Activated gamma-delta T cell treated with Interleukin-2 at 50 U/mL for 16 hours (primary cell): ENCODE measurements around the gene NFIC.
"Not testable (repeated sequence)": the region's sequence is repeated elsewhere in the genome, so short reads cannot be mapped to it uniquely, and the experiment has no call there.

Experiments
- DNase-seq: peaks from one replicate; pipeline ENCODE4 v3.0.0-alpha.2; 2020

The NFIC gene

DNA sequence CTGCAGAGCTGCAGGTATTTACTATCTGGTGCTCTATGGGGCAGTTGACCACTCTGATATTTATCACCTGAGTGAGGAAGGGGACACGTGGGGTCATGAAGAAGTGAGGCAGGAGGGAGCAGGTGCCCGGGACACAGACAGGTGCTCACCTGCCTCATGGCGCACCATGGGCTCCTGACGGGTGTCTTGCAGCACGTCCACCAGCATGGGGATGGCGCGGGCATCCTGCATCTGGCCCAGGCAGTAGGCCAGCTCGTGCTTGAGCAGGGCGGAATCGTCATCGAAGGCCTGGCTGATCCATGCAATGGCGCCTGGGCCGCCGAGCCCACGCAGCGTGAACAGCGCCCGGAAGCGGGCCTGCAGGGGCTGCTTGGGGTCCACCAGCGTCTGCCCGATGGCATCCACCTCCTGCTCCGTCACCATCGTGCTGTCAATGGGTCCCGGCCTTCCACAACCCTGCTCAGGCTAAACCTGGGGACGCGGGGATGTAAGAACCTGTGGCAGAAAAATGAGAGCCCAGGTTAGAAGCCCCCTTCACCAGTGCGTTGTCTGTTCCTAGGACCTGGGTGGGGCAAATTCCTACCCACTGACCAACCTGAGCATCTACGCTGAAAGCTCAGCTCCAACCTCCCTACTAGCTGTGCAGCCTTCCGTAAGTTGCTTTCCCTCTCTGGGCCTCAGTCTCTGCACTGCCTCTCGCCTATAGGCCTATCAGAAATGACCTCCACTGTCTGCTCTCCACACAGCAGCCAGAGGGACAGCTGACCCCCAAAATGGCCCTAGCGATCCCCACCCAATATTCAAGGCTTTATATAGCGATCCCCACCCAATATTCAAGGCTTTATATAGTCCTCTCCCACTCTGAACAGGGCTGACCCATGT, 130.2 kb downstream of the NFIC start:
- no peak for DNase-seq

DNA sequence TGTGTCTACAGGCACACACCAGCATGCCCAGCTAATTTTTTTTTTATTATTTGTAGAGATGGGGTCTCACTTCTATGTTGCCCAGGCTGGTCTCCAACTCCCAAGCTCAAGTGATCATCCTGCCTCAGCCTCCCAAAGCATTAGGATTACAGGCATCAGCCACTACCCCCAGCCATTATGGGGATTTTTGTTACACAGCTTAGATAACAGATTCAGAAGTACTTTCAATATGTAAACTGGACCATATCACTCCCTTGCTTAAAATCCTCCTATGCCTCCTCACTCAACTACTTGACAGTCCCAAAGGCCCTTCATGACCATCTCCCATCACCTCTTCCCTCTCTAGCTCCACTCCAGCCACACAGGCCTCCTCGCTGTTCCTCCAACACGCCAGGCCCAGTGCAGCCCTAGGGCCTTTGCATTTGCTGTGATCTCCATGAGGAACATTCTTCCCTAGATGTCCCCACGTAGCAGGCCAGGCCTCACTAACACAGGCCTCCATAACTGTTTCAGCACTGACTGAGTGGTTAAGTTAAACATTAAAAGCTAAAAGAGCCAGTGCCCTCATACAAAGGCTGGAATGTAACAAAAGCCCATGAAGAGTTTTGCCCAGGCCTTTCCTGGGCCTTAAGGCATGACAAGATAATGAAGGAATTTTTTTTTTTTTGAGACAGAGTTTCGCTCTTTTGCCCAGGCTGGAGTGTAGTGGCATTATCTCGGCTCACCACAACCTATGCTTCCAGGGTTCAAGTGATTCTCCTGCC, 131.6 kb downstream of the NFIC start:
- DNase-seq = no peak

- DNase-seq = no peak
These were observed 133.5 kb downstream of the NFIC start for GRCh38 chr19:3499738-3500428.

DNA sequence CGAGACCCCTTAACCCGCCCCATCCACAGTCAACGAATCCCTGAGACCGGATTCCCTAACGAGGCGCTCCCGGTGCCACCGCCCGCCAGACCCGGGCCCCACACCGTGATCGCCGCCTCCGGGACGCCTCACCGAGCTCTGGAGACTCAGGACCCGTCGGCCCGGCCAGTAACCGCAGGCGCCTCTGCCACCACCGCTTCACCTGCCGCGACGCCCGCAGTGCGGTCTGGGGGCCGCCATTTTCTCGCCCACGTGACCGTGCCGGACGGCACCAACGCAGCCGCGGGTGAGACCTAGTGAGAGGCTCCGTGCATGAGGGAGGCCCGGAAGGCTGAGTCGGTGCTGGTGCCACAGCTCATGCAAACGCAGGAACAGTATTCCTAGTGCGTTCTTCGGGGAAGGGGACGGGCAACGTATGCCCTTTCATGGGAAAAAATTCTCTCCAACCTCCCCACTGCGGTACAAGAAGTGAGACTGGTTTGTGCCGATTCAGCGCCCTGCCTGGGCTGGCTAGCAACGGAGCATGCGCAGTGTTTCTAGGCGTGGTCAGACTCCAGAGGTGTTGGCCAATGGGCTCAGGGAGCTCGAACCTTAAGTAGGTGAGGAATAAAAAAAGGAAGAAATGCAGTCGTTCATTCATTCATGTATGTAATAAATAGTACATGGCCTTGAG, 134.2 kb downstream of the NFIC start, which contains the start of gene DOHH:
DOHH (minus strand) TSS at position 246 of the 673 bp plus-strand sequence. CDS start 3,860 bp downstream, outside the sequence.
- DNase-seq = peak; percentile 95

DNA sequence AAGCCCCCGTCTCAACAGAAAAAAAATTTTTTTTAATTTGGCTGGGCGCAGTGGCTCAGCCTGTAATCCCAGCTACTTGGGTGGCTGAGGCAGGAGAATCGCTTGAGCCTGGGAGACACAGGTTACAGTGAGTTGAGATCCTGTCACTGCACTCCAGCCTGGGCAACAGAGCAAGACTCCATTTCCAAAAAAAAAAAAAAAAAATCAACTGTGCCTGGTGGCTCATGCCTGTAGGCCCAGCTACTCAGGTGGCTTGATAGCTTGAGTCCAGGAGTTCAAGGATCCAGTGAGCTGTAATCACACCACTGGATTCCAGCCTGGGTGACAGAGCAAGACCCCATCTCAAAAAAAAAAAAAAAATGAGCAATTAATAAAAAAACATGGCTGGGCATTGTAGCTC, 135.4 kb downstream of the NFIC start:
- no peak for DNase-seq

DNA sequence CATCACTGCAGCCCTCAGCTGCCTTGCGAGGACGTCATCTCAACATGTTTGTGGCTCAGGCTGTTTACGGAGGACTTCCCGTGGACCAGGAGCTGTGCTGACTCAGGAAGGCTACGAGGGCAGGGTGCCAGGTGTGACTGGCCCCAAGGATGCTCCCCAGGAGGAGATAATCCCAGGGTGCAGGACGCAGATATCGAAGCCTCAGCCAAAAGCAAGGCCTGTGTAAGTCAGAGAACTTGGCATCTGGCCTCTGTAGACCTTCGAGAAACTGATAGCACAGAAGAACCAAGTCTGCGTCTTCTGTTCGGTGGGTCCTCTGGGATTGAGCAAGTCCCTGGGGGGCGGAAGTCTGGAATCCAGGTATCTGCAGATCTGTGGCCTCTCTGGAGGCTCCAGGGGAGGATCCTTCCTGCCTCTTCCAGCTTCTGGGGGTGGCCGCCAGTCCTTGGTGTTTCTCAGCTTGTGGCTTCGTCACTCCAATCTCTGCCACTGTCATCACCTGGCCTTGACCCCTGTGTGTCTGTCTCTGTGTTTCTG, 136.7 kb downstream of the NFIC start:
- DNase-seq = no peak

DNA sequence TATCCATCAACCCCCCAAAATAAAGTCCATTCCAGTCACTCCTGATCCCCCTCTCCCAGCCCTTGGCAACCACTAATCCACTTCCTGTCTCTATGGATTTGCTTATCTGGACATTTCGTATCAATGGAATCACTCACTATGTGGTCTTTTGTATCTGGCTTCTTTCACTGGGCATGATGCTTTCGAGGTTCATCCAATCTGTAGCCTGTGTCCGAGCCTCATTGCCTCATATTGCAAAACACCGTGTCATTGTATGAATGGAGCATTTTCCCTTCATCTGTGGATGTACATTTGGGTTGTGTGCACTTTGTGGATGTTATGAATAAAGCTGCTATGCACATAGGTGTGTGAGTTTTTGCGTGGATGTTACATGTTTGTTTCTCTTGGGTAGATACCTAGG, 138.4 kb downstream of the NFIC start:
- no peak for DNase-seq

GRCh38 chr19:3505598-3506383, 139.4 kb downstream of the NFIC start, which contains the start of gene FZR1:
Gene FZR1, plus strand, starts transcription at chr19:3506311. Its CDS starts 16,679 bp downstream, at chr19:3522990.
- DNase-seq = peak; percentile 99

DNA sequence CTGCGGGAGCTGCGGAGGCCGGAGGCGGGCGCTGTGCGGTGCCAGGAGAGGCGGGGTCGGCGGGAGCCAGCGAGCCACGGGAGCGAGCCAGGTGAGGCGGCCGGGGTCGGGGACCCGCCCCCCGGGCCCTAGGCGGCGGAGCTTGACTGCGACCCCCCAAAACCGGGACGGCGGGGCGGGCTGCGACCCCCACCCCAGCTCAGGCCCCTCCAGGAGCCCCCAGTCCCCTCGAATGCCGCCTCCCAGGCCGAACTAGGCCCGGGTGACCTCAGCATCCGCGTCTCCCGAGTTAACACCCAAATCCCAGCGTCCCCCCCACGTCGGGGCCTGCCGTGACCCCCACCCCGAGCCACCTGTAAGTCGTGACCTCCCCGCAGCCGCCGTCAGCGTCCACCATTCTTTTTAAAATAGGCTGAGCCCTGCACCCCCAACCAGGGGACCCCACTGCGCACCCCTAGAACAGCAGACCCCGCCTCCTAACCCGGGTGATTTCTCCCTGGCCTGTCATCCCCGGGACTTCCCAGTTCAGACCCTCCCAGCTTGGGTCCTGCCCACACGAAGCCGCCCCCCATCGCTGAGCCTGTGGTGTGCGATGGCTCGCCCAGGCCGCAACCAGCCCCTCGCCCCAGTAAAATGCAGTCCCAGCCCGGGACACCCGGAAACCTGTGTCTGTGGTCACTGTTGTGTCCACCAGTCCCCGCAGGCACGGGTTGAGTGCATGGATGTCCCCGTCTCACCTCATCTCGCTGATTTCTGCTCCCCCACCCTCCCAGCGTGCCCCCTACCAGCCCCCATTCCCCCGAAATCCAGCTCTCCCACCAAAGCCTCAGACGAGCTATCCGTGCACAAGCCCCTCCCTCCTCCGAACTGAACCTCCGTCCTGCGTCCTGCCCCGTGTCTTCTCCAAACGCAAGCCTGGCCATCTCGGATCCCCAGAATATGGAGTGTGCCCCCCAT, 140.3 kb downstream of the NFIC start:
- DNase-seq = peak; percentile 26

GRCh38 chr19:3507371-3508120, 141.2 kb downstream of the NFIC start:
- peak; percentile 17 for DNase-seq

- DNase-seq = not testable (repeated sequence)
These were observed 141.8 kb downstream of the NFIC start for GRCh38 chr19:3508121-3508661.

DNA sequence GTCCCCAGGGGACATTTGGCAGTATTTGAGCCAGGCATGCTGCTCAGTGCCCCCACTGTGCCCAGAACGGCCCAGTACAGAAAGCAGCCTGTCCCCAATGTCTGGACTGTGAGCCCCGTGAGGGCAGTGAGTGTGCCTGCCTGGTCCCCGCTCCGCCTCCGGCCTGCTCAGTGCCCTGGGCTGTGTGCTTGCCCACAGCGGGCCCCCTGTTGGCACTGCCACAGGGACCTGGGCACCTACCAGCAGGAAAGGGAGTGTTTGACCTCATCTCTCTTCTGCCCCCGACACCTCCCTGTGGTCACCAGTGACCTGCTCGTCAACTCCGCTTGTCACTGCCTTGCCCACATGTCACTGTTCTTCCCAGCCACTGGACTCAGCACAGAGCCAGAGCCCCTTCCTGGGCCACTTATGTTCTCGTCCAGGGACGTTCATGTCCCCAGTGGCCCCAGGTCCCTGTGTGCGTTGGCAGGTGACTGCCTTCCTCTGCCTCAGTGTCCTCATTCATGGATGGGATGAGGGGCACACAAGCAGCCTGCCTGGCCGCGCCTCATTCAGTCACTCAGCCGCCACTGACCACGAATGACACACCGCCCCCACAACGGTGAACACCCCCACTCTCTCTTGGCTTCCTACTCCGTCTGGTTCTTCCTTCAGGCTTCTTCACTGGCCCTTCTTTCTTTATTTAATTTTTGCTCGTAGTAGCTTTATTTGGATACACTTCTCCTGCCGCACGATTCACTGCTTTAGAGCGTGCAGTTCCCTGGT, 142.6 kb downstream of the NFIC start:
- no peak for DNase-seq

GRCh38 chr19:3509566-3509989, 143.2 kb downstream of the NFIC start:
- no peak for DNase-seq

DNA sequence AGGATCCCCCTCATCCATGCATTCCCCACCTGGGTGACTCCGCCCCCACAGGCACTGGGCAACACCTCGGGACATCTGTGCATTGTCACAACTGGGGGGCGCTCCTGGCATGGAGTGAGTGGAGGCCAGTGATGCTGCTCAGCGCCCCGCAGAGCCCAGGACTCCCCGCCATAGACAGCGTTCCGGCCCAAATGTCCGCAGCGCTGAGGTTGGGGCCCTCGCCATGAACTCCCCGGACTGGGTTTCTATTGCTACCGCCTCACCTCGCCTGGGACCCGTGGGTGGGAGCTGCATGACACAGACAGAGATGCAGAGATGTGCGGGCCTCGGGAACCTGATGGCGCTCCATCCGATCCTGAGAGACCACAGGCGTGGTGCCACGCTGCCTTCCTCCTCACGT, 144.3 kb downstream of the NFIC start:
- no peak for DNase-seq

DNA sequence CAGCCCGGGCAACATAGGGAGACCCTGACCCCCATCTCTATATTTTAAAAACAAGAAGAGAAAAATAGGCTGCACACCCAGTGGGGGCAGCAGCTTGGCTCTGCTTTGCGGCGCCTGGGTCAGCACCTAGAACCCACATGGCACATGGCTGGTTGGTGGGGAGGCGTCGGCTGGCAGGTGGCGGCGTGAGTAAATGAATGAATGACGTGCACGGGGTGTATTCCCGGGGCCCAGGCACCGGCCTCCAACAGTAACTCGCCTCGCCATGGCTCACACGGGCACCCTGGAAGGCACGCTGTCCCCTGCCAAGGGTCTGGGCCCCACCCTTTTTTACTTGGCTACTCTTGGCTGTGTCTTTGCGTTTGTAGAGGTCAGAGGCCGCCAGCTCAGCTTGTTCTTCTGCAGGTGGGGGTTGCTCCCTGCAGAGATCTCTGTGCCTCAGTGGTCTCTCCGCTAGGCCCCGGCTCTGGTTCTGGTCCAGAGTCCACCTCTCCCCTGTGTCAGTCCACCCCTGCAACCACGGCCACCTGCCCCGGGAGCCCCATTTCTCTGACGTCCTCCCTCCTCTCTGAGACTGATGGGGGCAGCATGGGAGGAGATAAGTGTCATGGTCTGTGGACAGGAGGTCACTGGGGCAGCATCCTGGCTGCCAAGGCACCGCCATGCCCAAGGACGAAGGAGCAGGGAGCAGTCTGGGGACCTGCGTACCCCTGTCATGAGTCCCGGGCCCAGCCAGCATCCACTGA, 145.3 kb downstream of the NFIC start:
- DNase-seq = no peak

- no peak for DNase-seq
These were observed 146.3 kb downstream of the NFIC start for GRCh38 chr19:3512562-3513228.
